Astrocyte (in vitro differentiated cells and primary cell): ENCODE results near the gene QRFP. TPM values are rescaled to one million over a fixed set of nuclear protein-coding genes. Genes with fewer than 3 reads are reported as not detected.

Source experiments
- DNase-seq: peaks from one replicate; pipeline ENCODE4 v3.0.0-alpha.2; 2010; ENCODE audit warnings: low read depth
- FAIRE-seq: peaks from 2 replicates; lab custom pipeline; 2011; peaks lifted over from hg19 to GRCh38; lab: Jason Lieb, UNC
- H2AFZ ChIP-seq: 2 replicates; pipeline ENCODE4 v1.6.0; 2012; ENCODE audit warnings: low read depth, low read length, inconsistent platforms
- H3K27ac ChIP-seq: 2 replicates; pipeline ENCODE4 v1.5.1; 2011; ENCODE audit warnings: low read depth, low read length, inconsistent platforms
- H3K27me3 ChIP-seq: 2 replicates; pipeline ENCODE4 v1.6.0; 2011; ENCODE audit warnings: low read length, inconsistent platforms; ENCODE audit not compliant: insufficient read depth
- H3K36me3 ChIP-seq: 2 replicates; pipeline ENCODE4 v1.5.1; 2011; ENCODE audit warnings: low read length, inconsistent platforms; ENCODE audit not compliant: insufficient read depth
- H3K4me1 ChIP-seq: 2 replicates; pipeline ENCODE4 v1.5.1; 2011; ENCODE audit warnings: low read length, inconsistent platforms; ENCODE audit not compliant: insufficient read depth
- H3K4me2 ChIP-seq: 2 replicates; pipeline ENCODE4 v1.6.0; 2012; ENCODE audit warnings: low read length, inconsistent platforms
- H3K4me3 ChIP-seq: 2 replicates; pipeline ENCODE4 v1.5.1; 2011; ENCODE audit warnings: low read depth, mild to moderate bottlenecking, low read length, inconsistent platforms; ENCODE audit not compliant: insufficient read depth
- H3K79me2 ChIP-seq: 2 replicates; pipeline ENCODE4 v1.6.0; 2012; ENCODE audit warnings: mild to moderate bottlenecking, low read length, inconsistent platforms; ENCODE audit not compliant: insufficient read depth
- H3K9ac ChIP-seq: 2 replicates; pipeline ENCODE4 v1.6.0; 2012; ENCODE audit warnings: mild to moderate bottlenecking, low read length, inconsistent platforms
- H3K9me3 ChIP-seq: 2 replicates; pipeline ENCODE4 v1.5.1; 2012; ENCODE audit warnings: low read depth, mild to moderate bottlenecking, low read length, inconsistent platforms; ENCODE audit not compliant: insufficient read depth
- H4K20me1 ChIP-seq: 2 replicates; pipeline ENCODE4 v1.6.0; 2012; ENCODE audit warnings: low read length, inconsistent platforms; ENCODE audit not compliant: insufficient read depth
- H3K27ac Mint-ChIP-seq: one replicate; pipeline ENCODE4 v1.8.0; 2021; ENCODE audit warnings: mild to moderate bottlenecking, mixed read lengths; ENCODE audit not compliant: unreplicated experiment
- H3K27me3 Mint-ChIP-seq: one replicate; pipeline ENCODE4 v1.8.0; 2021; ENCODE audit warnings: low read depth, mixed read lengths; ENCODE audit not compliant: unreplicated experiment
- H3K36me3 Mint-ChIP-seq: one replicate; pipeline ENCODE4 v1.8.0; 2021; ENCODE audit warnings: low read depth, mixed read lengths; ENCODE audit not compliant: unreplicated experiment
- H3K4me1 Mint-ChIP-seq: one replicate; pipeline ENCODE4 v1.8.0; 2021; ENCODE audit warnings: low read depth, mixed read lengths; ENCODE audit not compliant: unreplicated experiment
- H3K4me3 Mint-ChIP-seq: one replicate; pipeline ENCODE4 v1.8.0; 2021; ENCODE audit warnings: mild to moderate bottlenecking, moderate library complexity, mixed read lengths; ENCODE audit not compliant: unreplicated experiment
- H3K9me3 Mint-ChIP-seq: one replicate; pipeline ENCODE4 v1.8.0; 2021; ENCODE audit warnings: mild to moderate bottlenecking, mixed read lengths; ENCODE audit not compliant: unreplicated experiment
- EZH2 ChIP-seq: IDR thresholded peaks from 2 replicates; pipeline ENCODE4 v1.6.1; 2012; ENCODE audit warnings: mild to moderate bottlenecking, low read length, inconsistent platforms; ENCODE audit not compliant: insufficient read depth
- total RNA-seq: library from RNA; stranded (reverse); gene quantifications from 2 replicates; pipeline ENCODE4 v1.2.1, GENCODE V29; 2021
- TF ChIP-seq, protein P1 (sequence below): IDR thresholded peaks from 2 replicates; pipeline ENCODE4 v1.5.1; 2011; ENCODE audit warnings: low read depth, mild to moderate bottlenecking, inconsistent platforms, low read length, moderate library complexity; ENCODE audit not compliant: insufficient read depth

QRFP gene
- total RNA-seq, 1 donor from 2014 or later = not detected

DNA sequence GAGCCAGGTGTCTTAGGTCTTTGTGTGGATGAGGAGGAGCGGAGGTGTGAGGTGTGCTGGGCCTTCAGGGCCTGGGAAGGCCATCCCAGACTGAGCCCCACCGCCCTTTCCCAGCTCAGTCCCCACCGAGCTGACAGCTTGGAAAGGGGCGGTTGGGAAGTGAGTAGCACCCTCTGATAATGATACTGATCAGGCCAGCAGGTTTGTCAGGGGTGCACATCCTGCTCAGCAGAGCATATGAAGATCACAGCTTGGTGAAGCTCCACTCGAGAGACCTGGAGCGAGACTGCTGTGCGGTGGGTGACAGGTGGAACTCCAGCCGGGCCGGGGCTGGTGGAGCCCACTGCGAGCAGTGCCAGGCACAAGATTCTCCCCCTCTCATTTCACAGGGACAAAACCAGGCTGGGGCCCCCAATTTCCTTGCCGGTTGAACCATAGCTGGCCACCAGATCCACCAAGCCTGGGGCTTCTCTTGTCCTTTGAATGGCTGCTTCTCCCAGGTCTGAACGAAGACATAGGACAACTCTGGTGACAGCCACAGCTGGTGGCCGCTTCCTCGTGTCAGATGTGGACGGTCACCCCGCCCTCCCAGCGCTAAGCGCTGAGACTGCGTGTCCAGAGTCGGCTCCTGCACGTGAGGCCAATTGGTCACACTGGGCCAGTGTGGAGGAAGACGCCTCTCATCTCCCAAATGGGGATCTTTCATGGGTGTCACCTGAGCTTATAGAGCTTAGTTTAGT is 8.3 kb downstream of the QRFP start:
- H3K79me2 ChIP-seq = peaks cover 41% of the 10 kb centered on the region
- no peaks in the 10 kb centered on the region for H3K27me3 Mint-ChIP-seq
- no peak overlapping the region for H3K4me3 Mint-ChIP-seq
- no peak overlapping the region for H3K4me2 ChIP-seq
- peaks cover 7% of the 10 kb centered on the region for H3K4me1 Mint-ChIP-seq
- H3K27ac ChIP-seq = no peak overlapping the region
- H3K36me3 ChIP-seq = peaks cover 45% of the 10 kb centered on the region
- peaks cover 93% of the 10 kb centered on the region for H4K20me1 ChIP-seq
- H3K27me3 ChIP-seq = no peaks in the 10 kb centered on the region
- H3K9ac ChIP-seq = no peak overlapping the region
- H3K36me3 Mint-ChIP-seq = peaks cover 13% of the 10 kb centered on the region
- no peak for FAIRE-seq
- H3K4me3 ChIP-seq = no peak overlapping the region
- H3K9me3 Mint-ChIP-seq = no peaks in the 10 kb centered on the region
- DNase-seq = no peak
- TF ChIP-seq, protein P1, sequence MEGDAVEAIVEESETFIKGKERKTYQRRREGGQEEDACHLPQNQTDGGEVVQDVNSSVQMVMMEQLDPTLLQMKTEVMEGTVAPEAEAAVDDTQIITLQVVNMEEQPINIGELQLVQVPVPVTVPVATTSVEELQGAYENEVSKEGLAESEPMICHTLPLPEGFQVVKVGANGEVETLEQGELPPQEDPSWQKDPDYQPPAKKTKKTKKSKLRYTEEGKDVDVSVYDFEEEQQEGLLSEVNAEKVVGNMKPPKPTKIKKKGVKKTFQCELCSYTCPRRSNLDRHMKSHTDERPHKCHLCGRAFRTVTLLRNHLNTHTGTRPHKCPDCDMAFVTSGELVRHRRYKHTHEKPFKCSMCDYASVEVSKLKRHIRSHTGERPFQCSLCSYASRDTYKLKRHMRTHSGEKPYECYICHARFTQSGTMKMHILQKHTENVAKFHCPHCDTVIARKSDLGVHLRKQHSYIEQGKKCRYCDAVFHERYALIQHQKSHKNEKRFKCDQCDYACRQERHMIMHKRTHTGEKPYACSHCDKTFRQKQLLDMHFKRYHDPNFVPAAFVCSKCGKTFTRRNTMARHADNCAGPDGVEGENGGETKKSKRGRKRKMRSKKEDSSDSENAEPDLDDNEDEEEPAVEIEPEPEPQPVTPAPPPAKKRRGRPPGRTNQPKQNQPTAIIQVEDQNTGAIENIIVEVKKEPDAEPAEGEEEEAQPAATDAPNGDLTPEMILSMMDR = no peak
- TF ChIP-seq EZH2 = no peak
- no peaks in the 10 kb centered on the region for H3K4me1 ChIP-seq
- H3K27ac Mint-ChIP-seq = no peak overlapping the region
- H3K9me3 ChIP-seq = no peaks in the 10 kb centered on the region
- H2AFZ ChIP-seq = no peak overlapping the region

- Histone ChIP-seq H3K4me3 (no peak overlapping the region), H2AFZ (no peak overlapping the region), H3K9me3 (no peaks in the 10 kb centered on the region), H3K4me2 (no peak overlapping the region), H3K27me3 (no peaks in the 10 kb centered on the region), H3K4me1 (no peaks in the 10 kb centered on the region), H3K36me3 (peaks cover 45% of the 10 kb centered on the region), H3K79me2 (peaks cover 41% of the 10 kb centered on the region), H3K9ac (no peak overlapping the region), H3K27ac (no peak overlapping the region), H4K20me1 (peaks cover 91% of the 10 kb centered on the region)
- no peaks in the 10 kb centered on the region for H3K27me3 Mint-ChIP-seq
- H3K4me1 Mint-ChIP-seq = peaks cover 7% of the 10 kb centered on the region
- TF ChIP-seq, protein P1 = no peak
- no peak for TF ChIP-seq EZH2
- peaks cover 13% of the 10 kb centered on the region for H3K36me3 Mint-ChIP-seq
- DNase-seq = no peak
- H3K27ac Mint-ChIP-seq = peak overlapping the region; percentile 47
- no peak for FAIRE-seq
- no peak overlapping the region for H3K4me3 Mint-ChIP-seq
- no peaks in the 10 kb centered on the region for H3K9me3 Mint-ChIP-seq
Observed at GRCh38 chr9:130887494-130888144, 9.0 kb downstream of the QRFP start.
